GM13977 (cell line): ENCODE results near the gene UBAP1L.
A peak's percentile ranks its signal among the peaks of the same experiment; 100 is the strongest.

ENCODE experiments used
- DNase-seq: peaks from one replicate; pipeline ENCODE4 v3.0.0; 2012; ENCODE audit warnings: low spot score
- in situ Hi-C: fragments of 300-500 bp; cut with MboI; formaldehyde crosslinking; loops from one replicate; pipeline ENCODE4 v1.12.0; 2022; ENCODE audit warnings: low sequenced_read_pairs, low pct_unique_long_range_greater_than_20kb, mixed read lengths, inconsistent platforms; ENCODE audit not compliant: unreplicated experiment
- TF ChIP-seq, protein P1 (sequence below): IDR thresholded peaks from 2 replicates; pipeline ENCODE4 v1.5.1; 2012; ENCODE audit warnings: mild to moderate bottlenecking, control low read depth; ENCODE audit not compliant: insufficient read depth; ENCODE audit errors: extremely low read depth, missing control alignments

Gene UBAP1L

DNA sequence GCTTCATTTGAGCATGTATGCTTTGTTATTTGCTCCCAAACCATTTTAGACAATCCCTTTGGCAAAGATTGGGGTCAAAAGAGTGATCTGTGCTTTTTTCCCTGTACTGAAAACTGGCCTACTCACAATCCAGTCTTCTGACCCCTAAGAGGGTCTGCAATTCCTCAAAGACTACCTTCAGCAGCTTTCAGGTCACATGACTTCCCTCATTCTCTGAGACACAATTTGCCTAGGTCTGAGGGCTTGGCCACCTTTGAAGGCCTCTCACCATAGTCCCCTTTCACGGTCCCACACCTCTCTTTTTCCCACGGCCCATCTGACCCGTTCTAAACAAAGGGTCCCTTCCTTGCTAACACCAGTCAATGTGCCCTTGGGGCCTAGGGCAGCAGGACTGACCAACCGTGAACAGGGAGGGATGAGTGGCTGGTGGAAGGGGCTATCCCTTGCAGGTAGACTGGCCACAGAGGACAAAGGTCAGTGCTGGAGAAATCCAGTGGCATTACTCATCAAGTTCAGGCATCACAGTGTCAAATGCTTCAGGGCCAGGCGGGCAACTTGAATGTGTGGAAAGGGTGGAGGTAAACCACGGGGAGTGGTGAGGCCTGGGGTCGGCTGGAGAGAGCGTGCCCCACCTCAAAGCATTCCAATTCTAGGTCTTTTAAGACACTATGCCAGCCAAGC is 58.0 kb downstream of the UBAP1L start:
- TF ChIP-seq, protein P1, sequence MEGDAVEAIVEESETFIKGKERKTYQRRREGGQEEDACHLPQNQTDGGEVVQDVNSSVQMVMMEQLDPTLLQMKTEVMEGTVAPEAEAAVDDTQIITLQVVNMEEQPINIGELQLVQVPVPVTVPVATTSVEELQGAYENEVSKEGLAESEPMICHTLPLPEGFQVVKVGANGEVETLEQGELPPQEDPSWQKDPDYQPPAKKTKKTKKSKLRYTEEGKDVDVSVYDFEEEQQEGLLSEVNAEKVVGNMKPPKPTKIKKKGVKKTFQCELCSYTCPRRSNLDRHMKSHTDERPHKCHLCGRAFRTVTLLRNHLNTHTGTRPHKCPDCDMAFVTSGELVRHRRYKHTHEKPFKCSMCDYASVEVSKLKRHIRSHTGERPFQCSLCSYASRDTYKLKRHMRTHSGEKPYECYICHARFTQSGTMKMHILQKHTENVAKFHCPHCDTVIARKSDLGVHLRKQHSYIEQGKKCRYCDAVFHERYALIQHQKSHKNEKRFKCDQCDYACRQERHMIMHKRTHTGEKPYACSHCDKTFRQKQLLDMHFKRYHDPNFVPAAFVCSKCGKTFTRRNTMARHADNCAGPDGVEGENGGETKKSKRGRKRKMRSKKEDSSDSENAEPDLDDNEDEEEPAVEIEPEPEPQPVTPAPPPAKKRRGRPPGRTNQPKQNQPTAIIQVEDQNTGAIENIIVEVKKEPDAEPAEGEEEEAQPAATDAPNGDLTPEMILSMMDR: no peak
- no peak for DNase-seq
- in situ Hi-C loops: loop anchor here (25.0 kb wide), 1 partner anchor 230 kb away; the partner anchor contains the start of genes PARP16 and RNU5A-1

DNA sequence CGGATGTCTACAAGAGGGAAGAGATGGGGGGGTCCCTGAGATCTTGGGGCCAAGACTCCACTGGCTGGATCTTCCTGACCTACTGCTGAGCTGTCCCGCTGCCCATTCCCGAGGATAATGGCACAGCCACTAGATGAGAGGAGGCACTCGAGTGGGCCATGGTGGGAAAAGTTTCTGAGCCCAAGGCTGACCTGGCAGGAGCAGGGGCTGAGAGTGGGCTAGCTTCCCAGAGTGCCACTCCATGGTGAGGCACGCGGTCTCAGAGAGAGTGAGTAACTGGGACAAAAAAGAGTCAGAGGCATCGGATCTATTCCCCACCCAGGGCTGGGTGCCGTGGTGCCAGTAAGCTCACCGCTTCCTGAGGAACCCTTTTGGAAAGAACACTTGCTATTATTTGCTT is 58.9 kb downstream of the UBAP1L start:
- in situ Hi-C loops: loop anchor here (25.0 kb wide), 1 partner anchor 231 kb away; the partner anchor contains the start of genes PARP16 and RNU5A-1
- TF ChIP-seq, protein P1: no peak
- DNase-seq: no peak

DNA sequence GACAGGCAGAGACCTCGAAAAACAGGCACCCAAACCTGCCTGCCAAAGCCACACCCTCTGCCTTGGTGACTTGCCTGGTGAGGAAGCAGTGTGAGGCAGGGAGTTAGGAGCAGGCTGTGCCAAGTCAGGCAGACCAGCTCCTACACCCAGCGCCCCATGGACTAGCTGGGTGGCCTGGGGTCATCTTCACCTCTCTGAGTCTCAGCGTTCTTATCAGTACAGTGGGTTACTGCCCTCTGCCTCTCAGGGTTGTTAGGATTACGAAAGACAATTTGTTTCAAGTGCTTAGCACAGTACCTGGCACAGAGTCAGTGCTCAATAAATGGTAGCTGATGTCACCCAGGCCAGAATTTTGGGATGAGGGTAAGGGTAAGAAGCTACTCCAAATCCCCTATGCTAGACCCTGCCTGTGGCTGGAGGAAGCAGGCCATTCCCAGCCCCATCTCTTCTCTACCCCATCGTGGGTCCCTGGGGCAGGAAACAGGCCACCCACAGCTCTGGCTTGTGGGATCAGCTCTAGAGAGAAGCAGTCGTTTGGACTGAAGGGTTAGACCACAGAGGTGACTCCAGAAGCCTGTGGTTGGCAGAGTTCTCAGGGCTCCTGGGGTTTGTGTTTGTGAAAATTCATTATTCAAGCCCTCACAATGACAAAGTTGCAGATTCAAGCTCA is 59.7 kb downstream of the UBAP1L start:
- no peak for DNase-seq
- TF ChIP-seq, protein P1: no peak
- in situ Hi-C loops: loop anchor here (25.0 kb wide), 1 partner anchor 232 kb away; the partner anchor contains the start of genes PARP16 and RNU5A-1

DNA sequence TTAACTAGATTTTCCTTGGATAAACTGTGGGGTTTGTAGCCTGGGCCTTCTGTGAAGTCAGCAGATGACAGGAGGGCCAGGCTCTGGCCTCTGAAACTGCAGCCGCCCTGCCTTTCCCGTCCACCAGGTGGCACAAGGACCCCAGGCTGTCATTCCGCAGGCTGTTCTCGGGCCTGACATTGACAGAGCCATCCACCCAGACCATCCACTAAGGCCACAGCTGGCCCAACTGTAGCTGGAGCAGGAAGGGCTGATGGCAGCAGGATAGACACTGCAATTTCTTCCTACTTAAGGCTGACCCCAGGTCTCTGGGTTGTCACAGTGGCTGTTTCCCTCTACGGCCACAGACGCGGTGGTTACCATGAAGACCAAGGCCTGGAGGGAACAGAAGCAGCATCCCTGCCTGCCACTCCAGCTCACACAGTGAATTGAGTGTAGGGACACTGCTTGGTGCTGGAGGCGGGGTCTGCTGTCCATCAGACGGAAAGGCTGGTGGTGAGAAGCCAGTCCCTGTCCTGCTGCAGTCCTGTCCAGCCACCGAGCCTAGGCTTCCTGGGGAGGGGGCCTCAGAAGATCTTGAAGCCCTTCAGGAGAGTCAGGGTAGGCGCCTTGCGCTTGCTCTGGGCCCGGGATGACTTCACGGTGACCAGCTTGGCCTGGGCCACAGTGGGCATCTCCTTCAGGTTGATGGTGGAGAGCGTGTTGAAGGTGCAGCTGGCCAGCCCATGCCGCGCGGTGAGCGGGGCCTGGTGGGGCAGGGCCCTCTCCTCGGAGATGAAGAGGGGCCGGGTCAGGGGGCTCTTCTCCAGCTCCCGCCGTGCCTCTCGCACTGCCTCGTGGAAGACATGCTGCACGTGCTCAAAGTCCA is 60.4 kb downstream of the UBAP1L start:
- DNase-seq: peak; percentile 85

DNA sequence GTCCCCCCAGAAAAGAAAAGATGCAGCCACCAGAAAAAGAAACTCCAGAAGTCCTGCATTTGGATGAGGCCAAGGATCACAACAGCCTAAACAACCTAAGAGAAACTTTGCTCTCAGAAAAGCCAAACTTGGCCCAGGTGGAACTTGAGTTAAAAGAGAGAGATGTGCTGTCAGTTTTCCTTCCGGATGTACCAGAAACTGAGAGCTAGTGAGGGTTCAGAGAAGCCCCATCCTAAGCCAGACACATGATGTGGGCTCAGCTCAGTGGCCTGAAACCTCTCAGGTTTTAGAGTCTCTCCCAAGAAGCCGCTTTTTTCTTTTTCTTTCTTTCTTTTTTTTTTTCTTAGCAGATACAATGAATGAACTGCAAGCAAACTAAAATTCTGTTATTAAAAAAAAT is 62.0 kb downstream of the UBAP1L start:
- DNase-seq: no peak
- TF ChIP-seq, protein P1: no peak
- in situ Hi-C loops: loop anchor here (25.0 kb wide), 1 partner anchor 234 kb away; the partner anchor contains the start of genes PARP16 and RNU5A-1

More for the DNA sequence above, 60.4 kb downstream of the UBAP1L start:
- TF ChIP-seq, protein P1: peak; percentile 91
- in situ Hi-C loops: loop anchor here (25.0 kb wide), 1 partner anchor 233 kb away; the partner anchor contains the start of genes PARP16 and RNU5A-1

DNA sequence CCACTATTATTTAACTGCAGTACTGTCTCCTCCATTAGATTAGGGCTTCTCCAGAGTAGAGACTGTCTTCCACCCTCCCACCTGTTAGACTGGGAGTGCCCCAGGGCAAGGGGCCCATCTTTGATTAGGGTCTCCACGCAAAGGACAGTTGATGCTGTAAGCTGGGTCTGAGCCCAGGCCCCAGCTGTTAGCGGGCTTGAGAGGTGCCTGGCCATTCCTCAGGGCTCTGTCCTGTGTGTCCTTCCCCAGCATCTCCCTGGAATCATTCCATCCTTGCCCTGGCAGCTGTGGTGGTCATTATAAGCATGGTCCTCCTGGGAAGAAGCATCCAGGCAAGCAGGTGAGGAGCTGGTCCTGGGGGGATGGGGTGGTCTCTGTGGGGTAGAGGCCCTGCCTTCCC is 63.7 kb downstream of the UBAP1L start:
- in situ Hi-C loops: loop anchor here (25.0 kb wide), 1 partner anchor 236 kb away; the partner anchor contains the start of genes PARP16 and RNU5A-1
- DNase-seq: no peak
- TF ChIP-seq, protein P1: no peak
